B cell (primary cell): ENCODE measurements around the gene RTP1.

ENCODE experiments used
- CTCF ChIP-seq: fragments of 200-600 bp; IDR thresholded peaks from one replicate; pipeline ENCODE4 v1.8.0; 2022; ENCODE audit warnings: antibody characterized with exemption, mild to moderate bottlenecking
- EZH2 ChIP-seq: IDR thresholded peaks from 2 replicates; pipeline ENCODE4 v1.6.1; 2012; ENCODE audit warnings: borderline replicate concordance, low read depth, mild to moderate bottlenecking, moderate library complexity, low read length; ENCODE audit not compliant: insufficient read depth, poor library complexity, severe bottlenecking

DNA sequence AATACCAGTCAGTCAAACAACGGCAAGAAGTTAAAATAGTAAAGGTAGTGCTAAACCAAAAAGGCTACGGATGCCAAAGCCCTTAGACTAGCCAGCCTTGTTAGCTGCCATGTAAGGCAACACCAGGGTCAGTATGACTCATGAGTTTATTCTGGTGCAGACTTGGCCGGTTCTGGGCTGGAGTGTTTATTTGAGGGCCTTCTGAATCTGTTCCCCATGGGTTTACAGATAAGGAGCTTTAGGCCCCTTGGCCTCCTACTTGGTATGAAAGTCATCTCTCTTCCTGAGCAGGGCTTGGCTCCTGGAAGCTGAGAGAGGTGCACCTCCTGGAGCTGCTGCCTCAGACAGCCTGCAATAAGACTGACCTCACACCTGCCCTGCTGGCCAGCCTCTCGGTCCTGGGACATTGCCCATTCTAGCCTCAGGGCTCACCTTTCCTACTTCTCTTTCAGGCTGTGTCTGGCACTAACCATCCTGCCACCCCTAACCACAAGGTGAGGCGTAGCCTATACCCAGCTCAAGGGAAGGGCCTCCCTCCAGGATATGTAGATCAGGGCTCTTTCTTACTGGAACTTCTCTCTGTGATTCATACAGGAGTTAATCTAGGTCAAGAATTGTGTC lies 10.4 kb upstream of the RTP1 start:
- no peak for TF ChIP-seq CTCF
- TF ChIP-seq EZH2, result no peak
